Measurements from ENCODE around the gene IL18BP.

IL18BP gene

DNA sequence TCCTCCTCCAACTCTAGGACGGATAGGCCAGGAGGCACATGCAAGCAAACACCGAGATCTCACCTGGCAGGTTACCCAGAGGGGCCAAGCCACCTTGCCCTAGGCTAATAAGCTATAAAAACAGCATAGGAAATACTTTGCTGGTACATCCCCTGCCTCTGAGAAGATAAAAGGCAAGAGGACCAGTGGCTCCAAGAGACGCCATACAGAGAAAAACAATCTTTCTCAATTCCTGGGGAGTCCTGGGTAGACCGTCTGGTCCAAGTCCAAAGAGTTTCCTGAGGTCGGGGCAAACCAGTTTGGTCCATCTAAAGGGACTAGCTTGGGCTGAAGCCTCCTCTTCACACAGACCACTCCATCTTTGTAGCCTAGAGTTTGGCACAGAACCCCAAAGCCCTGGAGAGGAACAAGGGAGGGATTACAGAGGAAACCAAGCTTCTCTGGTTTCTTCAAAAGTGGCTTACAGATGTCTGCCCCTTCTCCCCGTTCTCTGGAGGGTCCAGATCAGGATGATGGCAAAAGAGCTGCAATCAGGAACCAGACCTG, 41.2 kb downstream of the IL18BP start:
- H3K36me3 ChIP-seq: peaks cover 16% of the 10 kb centered on the region
- peak overlapping the region; percentile 63 to 64 for H3K4me3 ChIP-seq (ENCODE audit: low read depth in 1 of 2, low read length in 1 of 2)
- H3K27me3 ChIP-seq: no peaks in the 10 kb centered on the region
- TF ChIP-seq, protein P1, sequence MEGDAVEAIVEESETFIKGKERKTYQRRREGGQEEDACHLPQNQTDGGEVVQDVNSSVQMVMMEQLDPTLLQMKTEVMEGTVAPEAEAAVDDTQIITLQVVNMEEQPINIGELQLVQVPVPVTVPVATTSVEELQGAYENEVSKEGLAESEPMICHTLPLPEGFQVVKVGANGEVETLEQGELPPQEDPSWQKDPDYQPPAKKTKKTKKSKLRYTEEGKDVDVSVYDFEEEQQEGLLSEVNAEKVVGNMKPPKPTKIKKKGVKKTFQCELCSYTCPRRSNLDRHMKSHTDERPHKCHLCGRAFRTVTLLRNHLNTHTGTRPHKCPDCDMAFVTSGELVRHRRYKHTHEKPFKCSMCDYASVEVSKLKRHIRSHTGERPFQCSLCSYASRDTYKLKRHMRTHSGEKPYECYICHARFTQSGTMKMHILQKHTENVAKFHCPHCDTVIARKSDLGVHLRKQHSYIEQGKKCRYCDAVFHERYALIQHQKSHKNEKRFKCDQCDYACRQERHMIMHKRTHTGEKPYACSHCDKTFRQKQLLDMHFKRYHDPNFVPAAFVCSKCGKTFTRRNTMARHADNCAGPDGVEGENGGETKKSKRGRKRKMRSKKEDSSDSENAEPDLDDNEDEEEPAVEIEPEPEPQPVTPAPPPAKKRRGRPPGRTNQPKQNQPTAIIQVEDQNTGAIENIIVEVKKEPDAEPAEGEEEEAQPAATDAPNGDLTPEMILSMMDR (IDR thresholded peaks at IDR 0.05): no peak
- H3K4me1 ChIP-seq (ENCODE audit: control insufficient read depth in 1 of 2, insufficient read depth in 1 of 2, low read depth in 1 of 2, low read length in 1 of 2): peaks cover 40 to 43% of the 10 kb centered on the region in 2 experiments
- H3K27ac ChIP-seq: peak overlapping the region; percentile 91
- H3K9me3 ChIP-seq: no peaks in the 10 kb centered on the region

DNA sequence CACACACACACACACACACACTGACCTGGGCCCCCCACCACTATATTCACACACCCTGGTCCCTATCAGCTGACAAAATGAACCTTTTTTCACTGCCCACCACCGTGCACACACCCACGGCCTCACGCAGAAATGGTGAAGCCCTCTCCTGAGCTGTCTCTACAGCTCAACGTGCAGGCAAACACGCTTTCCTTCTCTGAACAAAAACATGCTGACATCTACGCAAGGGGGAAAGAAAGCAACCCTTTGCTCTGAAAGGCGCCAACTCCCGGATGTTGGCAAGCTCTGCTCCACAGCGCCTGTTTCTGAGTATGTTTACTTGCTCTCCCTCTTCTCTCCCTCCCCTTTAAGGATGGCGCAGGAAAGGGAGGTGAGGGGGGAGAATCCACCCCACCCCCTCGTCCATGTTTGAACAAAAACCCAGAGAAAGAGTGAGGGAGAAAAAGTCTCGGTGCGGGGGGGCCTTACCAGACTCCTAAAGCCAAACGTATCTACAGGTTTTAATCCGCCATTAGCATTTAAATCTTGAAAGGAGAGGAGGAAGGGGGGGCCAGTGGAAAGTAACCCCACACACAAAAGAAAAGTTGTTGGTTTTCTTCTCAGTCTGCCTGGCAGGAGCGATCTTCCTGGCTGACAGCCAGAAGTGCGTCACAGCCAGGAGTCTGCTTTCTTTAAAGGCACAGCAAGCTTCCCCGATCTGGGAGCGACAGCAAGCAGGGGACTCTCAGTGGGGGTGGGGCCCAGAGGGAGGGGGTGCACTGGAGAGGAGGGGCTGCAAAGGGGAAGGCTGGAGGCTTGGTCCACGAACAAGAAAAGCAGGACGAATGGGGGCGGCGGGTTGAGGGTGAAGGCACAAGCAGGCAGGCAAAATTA, 42.0 kb downstream of the IL18BP start:
- H3K27me3 ChIP-seq: no peaks in the 10 kb centered on the region
- H3K9me3 ChIP-seq: no peaks in the 10 kb centered on the region
- peaks cover 40 to 43% of the 10 kb centered on the region in 2 experiments for H3K4me1 ChIP-seq (ENCODE audit: control insufficient read depth in 1 of 2, insufficient read depth in 1 of 2, low read depth in 1 of 2, low read length in 1 of 2)
- H3K4me3 ChIP-seq (ENCODE audit: low read depth in 1 of 2, low read length in 1 of 2): peak overlapping the region; percentile 63 to 64
- H3K27ac ChIP-seq: peak overlapping the region; percentile 91
- TF ChIP-seq, protein P1 (IDR thresholded peaks at IDR 0.05): no peak
- peaks cover 10% of the 10 kb centered on the region for H3K36me3 ChIP-seq

DNA sequence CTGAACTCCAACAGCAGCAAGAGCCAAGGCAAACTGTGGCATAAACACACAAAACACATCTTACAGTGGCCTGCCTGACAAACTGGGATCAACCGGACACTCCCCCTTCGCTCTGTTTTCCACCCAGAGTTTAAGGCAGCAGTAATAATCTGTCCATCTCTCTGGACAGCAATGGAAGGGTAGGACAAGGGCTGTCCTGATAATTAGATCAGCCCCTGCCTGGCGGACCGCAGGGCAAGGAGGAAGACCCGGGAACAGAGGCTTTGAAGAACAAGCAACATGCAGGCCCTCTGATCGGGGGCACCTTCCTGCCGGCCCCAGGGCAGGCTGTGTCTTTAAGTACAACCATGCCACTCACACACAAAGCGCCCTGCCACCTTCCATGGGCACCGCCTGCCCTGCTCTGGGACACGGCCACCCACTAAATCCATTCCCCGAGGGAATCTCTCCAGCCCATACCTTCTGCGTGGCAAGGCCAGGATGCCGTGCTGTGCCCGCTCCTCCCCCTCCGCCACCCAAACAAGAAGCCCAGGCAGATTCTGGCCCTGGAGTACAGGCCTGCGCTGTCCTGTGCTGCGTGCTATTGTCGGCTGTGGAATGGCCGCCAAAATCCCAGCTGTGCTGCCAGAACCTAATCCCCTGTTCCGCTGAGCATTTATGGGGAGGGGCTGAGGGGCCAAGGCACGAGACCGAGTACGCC, 42.8 kb downstream of the IL18BP start:
- Histone ChIP-seq H3K36me3 (peaks cover 13% of the 10 kb centered on the region), H3K27ac (peak overlapping the region; percentile 91), H3K27me3 (no peaks in the 10 kb centered on the region), H3K9me3 (no peaks in the 10 kb centered on the region), H3K4me3 (ENCODE audit: low read depth in 1 of 2, low read length in 1 of 2) (peak overlapping the region; percentile 63 to 64), H3K4me1 (ENCODE audit: control insufficient read depth in 1 of 2, insufficient read depth in 1 of 2, low read depth in 1 of 2, low read length in 1 of 2) (peaks cover 40 to 43% of the 10 kb centered on the region in 2 experiments)
- TF ChIP-seq, protein P1 (IDR thresholded peaks at IDR 0.05): no peak

DNA sequence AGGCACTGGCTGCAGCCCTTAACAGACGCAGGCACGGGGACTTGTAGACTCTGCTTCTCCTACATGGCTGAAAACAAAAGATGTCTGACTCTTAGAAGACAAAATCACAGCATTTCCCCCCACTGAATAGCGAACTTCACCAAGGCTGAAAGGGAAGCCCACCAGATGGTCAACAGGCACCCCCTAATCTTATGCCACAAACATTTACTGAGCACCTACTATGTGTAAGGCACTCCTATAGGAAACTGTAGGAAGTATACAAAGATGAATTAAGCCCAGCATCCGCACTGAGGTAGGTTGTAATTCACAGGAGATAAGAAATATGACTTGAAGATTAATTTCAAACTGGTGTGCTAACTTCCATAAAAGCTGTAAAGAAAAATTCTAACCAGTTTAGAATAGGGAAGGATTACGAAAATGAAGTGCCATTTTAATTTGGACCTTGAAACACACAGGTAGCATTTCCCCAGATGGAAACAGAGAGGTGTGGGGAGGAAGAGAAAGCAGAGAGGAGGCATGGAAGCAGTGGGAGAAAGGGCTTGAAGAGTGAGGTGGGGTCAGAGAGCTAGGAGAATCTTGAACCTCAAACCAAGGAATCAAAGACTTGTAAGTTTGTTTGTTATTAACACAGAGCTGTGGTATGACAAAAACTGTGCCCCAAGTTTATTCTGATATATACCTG, 43.5 kb downstream of the IL18BP start:
- Histone ChIP-seq H3K36me3 (peaks cover 9% of the 10 kb centered on the region), H3K4me3 (ENCODE audit: low read depth in 1 of 2, low read length in 1 of 2) (peak overlapping the region; percentile 63 to 64), H3K9me3 (no peaks in the 10 kb centered on the region), H3K27me3 (no peaks in the 10 kb centered on the region), H3K27ac (peak overlapping the region; percentile 91), H3K4me1 (ENCODE audit: control insufficient read depth in 1 of 2, insufficient read depth in 1 of 2, low read depth in 1 of 2, low read length in 1 of 2) (peaks cover 40 to 43% of the 10 kb centered on the region in 2 experiments)
- TF ChIP-seq, protein P1 (IDR thresholded peaks at IDR 0.05): no peak

DNA sequence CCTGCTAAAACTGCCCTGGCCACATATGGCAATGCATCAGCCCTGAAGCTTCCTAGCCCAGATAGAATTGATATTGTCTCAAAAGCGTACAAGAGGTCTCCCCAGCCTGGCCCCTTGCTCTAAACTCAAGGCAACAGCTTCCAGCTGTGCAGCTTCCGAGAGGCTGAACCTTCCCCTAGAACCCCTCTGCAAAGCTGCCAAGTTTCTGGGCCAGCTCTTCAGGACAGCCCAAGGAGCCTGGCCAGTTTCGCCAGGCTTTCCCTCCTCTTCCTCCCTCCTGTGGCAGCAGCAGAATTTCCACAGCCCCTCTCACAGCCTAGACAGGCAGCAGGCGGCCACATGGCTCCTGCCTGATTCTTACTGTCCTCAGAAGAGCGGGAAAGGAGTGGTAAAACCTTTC, 47.1 kb downstream of the IL18BP start:
- Histone ChIP-seq H3K27ac (no peak overlapping the region), H3K9me3 (no peaks in the 10 kb centered on the region), H3K4me1 (ENCODE audit: control insufficient read depth in 1 of 2, insufficient read depth in 1 of 2, low read depth in 1 of 2, low read length in 1 of 2) (peaks cover 19 to 21% of the 10 kb centered on the region in 2 experiments), H3K4me3 (ENCODE audit: low read depth in 1 of 2, low read length in 1 of 2) (no peak overlapping the region), H3K27me3 (no peaks in the 10 kb centered on the region), H3K36me3 (peaks cover 23% of the 10 kb centered on the region)
- TF ChIP-seq, protein P1 (IDR thresholded peaks at IDR 0.05): no peak

All from neutrophil (primary cell).